ENCODE data around the gene RBM33. TPM values are rescaled to one million over a fixed set of nuclear protein-coding genes. Genes with fewer than 3 reads are reported as not detected.

Gene RBM33
- total RNA-seq, 2 donors from 2014 or later, result 34.2 to 41.5 TPM

DNA sequence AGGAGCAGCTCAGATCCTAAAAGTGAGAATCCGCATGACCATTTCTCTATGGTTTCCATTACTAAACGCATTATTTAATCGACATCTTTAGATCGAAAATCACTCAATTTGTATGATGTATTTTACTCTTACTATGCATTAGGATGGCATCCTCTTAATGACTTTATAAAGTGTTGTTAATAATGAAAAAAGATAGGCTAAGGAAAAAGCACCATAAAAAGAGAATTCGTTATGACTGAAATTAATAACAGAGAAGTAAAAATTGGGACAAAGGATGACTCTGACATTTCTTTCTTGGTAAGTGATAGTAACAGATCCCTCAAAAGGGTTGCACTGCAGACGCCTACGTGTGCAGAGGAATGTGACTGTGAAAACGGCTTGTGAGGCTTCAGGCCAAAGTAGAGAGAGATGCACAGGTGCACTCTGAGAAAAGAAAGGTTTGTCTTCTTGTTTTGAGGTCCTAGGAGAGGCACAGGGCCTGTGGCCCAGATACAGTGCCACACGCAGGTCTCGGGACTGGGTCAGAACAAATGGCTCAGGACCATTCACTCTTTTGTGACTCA, 23.0 kb upstream of the RBM33 start:
- no peak for DNase-seq
- intact Hi-C loops (cut with DNase I), result no loop called here
- no peak for ATAC-seq

DNA sequence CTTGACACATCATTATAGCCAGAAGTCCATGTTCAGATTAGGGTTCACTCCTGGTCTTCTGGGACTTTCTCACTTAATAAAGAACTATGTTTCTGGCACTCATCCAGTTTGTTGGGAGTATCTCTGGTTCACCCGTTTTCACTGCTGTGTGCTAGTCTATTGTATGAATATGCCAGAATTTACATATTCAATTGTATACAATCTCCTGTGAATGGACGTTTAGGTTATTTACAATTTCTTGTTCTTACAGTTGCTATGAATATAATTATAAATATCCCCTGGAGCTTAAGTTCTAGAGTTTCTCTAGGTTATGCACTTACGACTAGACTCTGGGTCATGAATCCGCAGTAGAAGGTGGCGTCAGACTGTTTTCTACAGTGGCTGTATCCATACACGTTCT, 20.0 kb upstream of the RBM33 start:
- intact Hi-C loops (cut with DNase I), result no loop called here
- DNase-seq, result no peak
- ATAC-seq, result no peak

DNA sequence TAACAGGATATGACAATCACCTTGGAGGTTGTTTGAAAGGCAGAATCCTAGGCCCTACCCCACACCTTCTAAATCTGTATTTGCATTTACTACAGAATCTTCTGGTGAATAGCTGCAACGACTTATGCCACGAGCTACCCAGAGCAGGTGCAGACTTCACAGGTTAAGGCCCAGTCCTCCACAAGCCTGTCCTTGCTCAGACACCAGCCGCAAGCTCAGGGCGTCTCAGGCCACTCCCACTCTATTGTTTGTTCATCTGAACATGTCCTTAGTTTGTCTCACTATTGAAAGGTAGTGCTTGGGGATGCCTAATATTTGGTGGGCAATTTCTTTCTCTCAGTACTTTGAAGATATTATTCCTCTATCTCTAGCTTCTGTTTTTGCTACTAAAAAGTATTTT, 18.9 kb upstream of the RBM33 start:
- ATAC-seq, result no peak

DNA sequence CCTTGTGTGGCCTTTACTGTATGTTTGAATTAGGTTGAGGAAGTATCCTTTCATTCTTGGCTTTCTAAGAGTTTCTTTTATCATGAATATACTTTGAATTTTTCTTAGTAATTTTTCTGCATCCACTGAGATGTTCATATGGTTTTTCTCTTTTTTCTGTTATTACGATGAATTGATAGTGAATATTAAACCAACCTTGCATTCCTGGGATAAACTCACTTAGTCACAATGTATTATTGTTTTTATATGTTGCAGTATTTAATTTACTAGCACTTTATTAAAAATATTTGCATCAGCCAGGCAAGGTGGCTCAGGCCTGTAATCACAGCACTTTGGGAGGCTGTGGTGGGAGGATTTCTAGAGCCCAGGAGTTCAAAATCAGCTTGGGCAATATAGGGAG, 15.3 kb upstream of the RBM33 start:
- intact Hi-C loops (cut with DNase I), result no loop called here
- DNase-seq, result no peak
- no peak for ATAC-seq

More for the DNA sequence above, 18.9 kb upstream of the RBM33 start:
- DNase-seq, result no peak
- intact Hi-C loops (cut with DNase I), result no loop called here

DNA sequence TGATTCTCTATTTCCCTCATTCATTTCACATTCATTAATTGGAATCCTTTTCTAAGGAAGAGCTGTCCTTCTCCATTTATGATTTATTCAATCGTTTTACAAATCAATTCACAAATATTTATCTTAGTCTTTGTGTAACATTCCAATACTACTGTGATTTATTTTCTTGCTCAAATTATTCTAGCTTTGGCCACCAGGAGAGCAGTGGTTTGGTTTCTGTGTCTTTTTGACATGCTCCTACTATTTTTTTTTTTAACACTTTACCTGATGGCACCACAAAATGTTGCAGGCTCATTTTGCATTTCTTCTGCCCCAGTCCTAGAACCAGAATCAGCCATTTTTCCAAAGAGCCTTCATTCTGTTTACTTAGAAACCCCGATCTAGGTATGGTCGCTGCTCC, 13.3 kb upstream of the RBM33 start:
- DNase-seq, result no peak
- no peak for ATAC-seq
- intact Hi-C loops (cut with DNase I), result no loop called here

DNA sequence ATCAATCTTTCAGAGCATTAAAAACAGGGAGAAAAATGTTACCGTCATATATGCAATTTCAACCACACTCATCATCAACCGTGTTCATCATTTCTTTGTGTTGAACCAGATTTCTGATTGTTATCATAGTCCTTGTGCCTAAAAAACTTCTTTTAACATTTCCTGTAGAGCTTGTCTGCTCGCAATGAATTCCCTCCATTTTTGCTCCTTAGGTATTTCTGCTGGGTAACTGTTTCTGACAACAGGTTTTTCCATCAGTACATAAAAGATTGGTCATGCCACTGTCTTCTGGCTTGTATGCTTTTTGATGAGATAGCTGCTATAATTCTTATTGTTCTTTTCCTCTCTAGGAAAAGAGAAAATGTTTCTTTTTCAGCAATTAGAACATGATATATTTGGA, 8.6 kb upstream of the RBM33 start:
- DNase-seq (no peak), ATAC-seq (no peak)
- intact Hi-C loops (cut with DNase I), result no loop called here

DNA sequence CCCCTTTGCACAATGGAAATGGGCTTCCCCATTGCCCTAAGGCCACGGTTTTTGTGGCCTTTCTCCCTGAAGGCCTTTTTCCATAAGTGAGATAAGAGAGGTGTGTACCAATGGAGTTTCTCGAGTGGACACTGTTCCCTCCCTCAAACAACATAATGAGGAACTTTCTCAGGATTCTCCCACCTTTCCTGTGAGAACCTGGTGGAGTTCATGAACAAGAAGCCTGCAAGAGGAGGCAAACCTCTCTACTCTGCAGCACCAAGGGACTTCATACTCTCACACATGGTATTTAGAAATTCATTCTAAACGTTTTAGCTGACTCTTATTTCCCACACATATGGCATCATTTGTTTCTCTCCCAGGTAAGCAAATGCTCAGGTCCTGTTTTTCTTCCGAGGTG, 7.3 kb upstream of the RBM33 start:
- intact Hi-C loops (cut with DNase I), result no loop called here
- ATAC-seq (no peak), DNase-seq (no peak)

DNA sequence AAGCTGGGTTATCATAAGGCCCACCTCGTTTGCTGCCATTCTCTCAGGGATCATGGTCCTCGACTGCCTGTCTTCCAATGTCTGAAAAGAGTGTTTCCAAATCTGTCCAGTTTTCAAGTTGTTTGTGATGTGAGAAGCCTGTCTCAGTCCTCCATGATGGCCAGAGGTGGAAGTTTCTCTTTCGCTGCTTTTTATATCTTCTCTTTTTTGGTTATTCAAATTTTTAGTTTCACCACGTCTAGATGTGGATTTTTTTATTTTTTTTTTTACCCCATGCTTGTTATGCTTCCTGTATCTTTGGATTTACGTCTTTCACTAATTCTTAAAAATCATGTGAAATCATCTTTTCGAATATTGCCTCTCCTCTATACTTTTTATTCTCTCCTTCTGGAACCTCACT, 6.1 kb upstream of the RBM33 start:
- ATAC-seq, result no peak
- intact Hi-C loops (cut with DNase I), result no loop called here
- DNase-seq, result no peak

DNA sequence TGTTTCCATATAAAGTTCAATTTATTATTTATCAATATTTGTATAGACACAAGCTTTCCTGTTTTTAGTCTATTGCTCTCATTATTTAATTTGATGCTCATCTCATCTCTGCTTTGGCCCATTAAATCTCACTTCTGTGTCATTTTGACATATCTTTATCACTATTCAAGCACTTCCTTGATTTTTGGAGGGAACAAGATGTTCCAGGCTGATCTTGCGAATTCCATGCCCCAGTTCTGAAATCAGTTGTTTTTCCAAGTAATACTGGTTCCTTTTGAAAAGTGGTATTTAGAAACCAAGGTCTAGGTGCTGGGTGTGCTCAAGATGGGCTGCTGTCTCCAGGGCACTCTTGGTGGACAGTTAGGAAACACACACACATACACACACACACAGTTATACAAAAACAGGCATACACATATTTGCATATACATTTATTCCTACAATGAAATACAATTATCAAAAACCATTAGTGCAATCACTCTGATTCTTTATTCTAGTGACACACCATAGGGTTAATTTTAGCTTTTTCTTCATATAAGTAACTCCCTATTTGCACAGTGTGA, 4.4 kb upstream of the RBM33 start:
- intact Hi-C loops (cut with DNase I), result loop anchor here in 1 of 2 donors (5.0 kb wide), 1 partner anchor 82 kb away; no protein-coding TSS in a partner anchor
- no peak for DNase-seq
- ATAC-seq, result no peak

DNA sequence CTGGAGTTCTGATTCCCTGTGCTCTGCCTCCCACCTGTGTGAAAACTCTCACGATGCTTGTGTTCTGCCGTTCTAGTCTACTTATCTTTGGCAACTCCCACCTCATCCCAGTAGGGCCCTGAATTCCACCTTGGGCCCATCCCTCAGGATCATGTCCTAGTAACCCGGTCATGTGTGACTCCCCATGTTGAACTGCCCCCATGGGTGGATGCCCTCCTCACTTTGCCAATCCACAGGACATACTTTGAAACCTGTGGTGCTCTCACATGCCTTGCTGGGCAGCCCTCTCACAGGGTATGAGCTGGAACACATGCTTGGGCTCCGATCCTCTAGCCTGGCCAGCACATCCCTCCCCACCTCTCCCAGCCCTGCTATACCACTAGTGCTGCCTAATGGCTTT, 3.8 kb upstream of the RBM33 start:
- intact Hi-C loops (cut with DNase I), result loop anchor here in 1 of 2 donors (5.0 kb wide), 1 partner anchor 82 kb away; no protein-coding TSS in a partner anchor
- no peak for DNase-seq
- no peak for ATAC-seq

DNA sequence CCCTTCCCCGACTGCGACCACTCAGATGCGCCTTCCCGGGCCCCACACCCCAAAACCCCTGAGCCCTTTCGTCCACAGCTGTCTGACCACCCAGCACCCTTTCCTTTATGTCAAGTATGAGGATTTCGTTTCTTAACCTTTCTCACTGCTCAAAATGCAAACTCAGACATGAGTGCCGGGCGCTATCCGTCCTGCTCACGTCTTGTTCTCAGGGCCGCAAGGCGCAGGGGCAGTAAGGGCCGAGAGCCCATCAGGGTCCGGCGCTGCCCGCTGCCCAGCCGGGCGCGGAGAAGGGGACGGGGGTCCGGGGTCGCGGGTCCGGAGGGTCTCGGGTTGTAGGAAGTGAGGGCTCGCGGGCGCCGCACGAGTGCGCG, 670 bp upstream of the RBM33 start:
- intact Hi-C loops (cut with DNase I), result loop anchor here in 1 of 2 donors (5.0 kb wide), 1 partner anchor 79 kb away; no protein-coding TSS in a partner anchor
- ATAC-seq, result peak in 1 of 2 donors; percentile 44
- DNase-seq, result no peak

- intact Hi-C loops (cut with DNase I), result loop anchor here in 1 of 2 donors (5.0 kb wide), 1 partner anchor 77 kb away; no protein-coding TSS in a partner anchor
- DNase-seq, result no peak
- peak; percentile 63 to 65 for ATAC-seq
Observed at GRCh38 chr7:155644971-155645509, 579 bp downstream of the RBM33 start.

DNA sequence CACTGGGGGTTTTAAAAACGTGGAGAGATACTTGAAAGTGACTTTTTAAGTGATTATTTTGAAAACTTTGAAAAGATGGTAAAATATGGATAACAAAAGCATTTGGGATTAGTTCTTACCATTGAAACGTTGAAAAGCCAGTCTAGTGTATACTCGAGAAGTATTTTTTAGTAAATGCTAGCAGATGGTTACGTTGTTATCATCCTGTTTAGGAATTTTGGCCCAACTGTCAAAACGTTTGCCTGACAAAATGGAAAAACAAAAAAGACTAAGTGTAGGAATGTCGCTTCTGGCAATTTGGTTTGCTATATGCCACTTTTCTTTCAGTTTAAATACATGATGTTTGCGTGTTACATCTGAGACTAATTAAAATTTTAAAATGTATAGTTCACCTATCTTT, 1.2 kb downstream of the RBM33 start:
- no peak for DNase-seq
- intact Hi-C loops (cut with DNase I), result no loop called here
- ATAC-seq, result no peak

GRCh38 chr7:155646669-155647068, 2.2 kb downstream of the RBM33 start:
- no peak for ATAC-seq
- DNase-seq, result no peak
- intact Hi-C loops (cut with DNase I), result no loop called here

GRCh38 chr7:155647302-155647701, 2.8 kb downstream of the RBM33 start:
- DNase-seq (no peak), ATAC-seq (no peak)
- intact Hi-C loops (cut with DNase I), result no loop called here

- intact Hi-C loops (cut with DNase I), result no loop called here
- DNase-seq (no peak), ATAC-seq (no peak)
Observed at GRCh38 chr7:155647734-155648133, 3.3 kb downstream of the RBM33 start.

GRCh38 chr7:155648752-155649339, 4.4 kb downstream of the RBM33 start:
- DNase-seq (no peak), ATAC-seq (no peak)
- intact Hi-C loops (cut with DNase I), result no loop called here

GRCh38 chr7:155649588-155649987, 5.1 kb downstream of the RBM33 start:
- DNase-seq (no peak), ATAC-seq (no peak)
- intact Hi-C loops (cut with DNase I), result no loop called here

GRCh38 chr7:155652156-155653114, 8.0 kb downstream of the RBM33 start:
- DNase-seq, result no peak
- intact Hi-C loops (cut with DNase I), result no loop called here
- ATAC-seq, result no peak

- ATAC-seq, result peak; percentile 55 to 75
- DNase-seq, result no peak
- intact Hi-C loops (cut with DNase I), result no loop called here
Observed at GRCh38 chr7:155653803-155654202, 9.3 kb downstream of the RBM33 start.

Data from left cardiac atrium (tissue), 4 donors.